IMR-90 (cell line): Measurements from ENCODE around the gene KRT222. TPM values are rescaled to one million over a fixed set of nuclear protein-coding genes. Genes with fewer than 3 reads are reported as not detected.
A peak's percentile ranks its signal among the peaks of the same experiment; 100 is the strongest.

ENCODE experiments used
- ATAC-seq: fragments of 200-7000 bp; cut with Tn5 transposase; 2 replicates; pipeline ENCODE4 v1.9.1; 2020; ENCODE audit warnings: low read depth, mild to moderate bottlenecking, moderate library complexity
- BruUV-seq: library from RNA; stranded (reverse); fragments of 400-500 nt; replicated peaks from 2 replicates; lab custom pipeline; 2021; lab: Mats Ljungman, UMichigan
- CTCF ChIA-PET: fragments of 300-600 bp; formaldehyde crosslinking; extraction: SDS; loops from one replicate; lab custom pipeline; 2021; ENCODE audit warnings: antibody characterized with exemption; lab: Yijun Ruan, JAX
- POLR2A ChIA-PET: fragments of 300-600 bp; sonication (Branson Sonifier 250); formaldehyde crosslinking; loops from one replicate; lab custom pipeline; 2022; ENCODE audit warnings: antibody characterized with exemption; ENCODE audit not compliant: unreplicated experiment; lab: Charles Lee
- DNase-seq: peaks from one replicate; pipeline ENCODE4 v3.0.0; 2013
- H2AFZ ChIP-seq: replicated peaks from 2 replicates; pipeline ENCODE3; 2013; ENCODE audit warnings: low read length, mild to moderate bottlenecking; ENCODE audit not compliant: poor library complexity
- H2AK5ac ChIP-seq: 2 replicates; pipeline ENCODE4 v1.6.1; 2013; ENCODE audit warnings: low read depth, low read length, inconsistent platforms
- H2AK9ac ChIP-seq: replicated peaks from 2 replicates; pipeline ENCODE3; 2013; ENCODE audit warnings: mild to moderate bottlenecking, low read depth, low read length, moderate library complexity; ENCODE audit not compliant: poor library complexity
- H2BK120ac ChIP-seq: 2 replicates; pipeline ENCODE4 v1.6.1; 2013; ENCODE audit warnings: low read depth, low read length, inconsistent platforms
- H2BK15ac ChIP-seq: 3 replicates; pipeline ENCODE4 v1.6.1; 2013; ENCODE audit warnings: low read depth, low read length, inconsistent platforms
- H2BK20ac ChIP-seq: 2 replicates; pipeline ENCODE4 v1.6.1; 2013; ENCODE audit warnings: low read depth, mild to moderate bottlenecking, inconsistent platforms, low read length, moderate library complexity
- H2BK5ac ChIP-seq: 2 replicates; pipeline ENCODE4 v1.6.1; 2013; ENCODE audit warnings: mild to moderate bottlenecking, low read depth, low read length, inconsistent platforms; ENCODE audit not compliant: poor library complexity, severe bottlenecking
- H3K14ac ChIP-seq: replicated peaks from 2 replicates; pipeline ENCODE4 v1.6.1; 2013; ENCODE audit warnings: low read depth, low read length, inconsistent platforms
- H3K18ac ChIP-seq: 2 replicates; pipeline ENCODE4 v1.6.1; 2013; ENCODE audit warnings: low read depth, low read length, control low read depth
- H3K23ac ChIP-seq: 2 replicates; pipeline ENCODE4 v1.6.1; 2013; ENCODE audit warnings: low read depth, low read length, inconsistent platforms
- H3K27ac ChIP-seq: 2 replicates; pipeline ENCODE4 v1.5.1; 2013; ENCODE audit warnings: mild to moderate bottlenecking, control low read depth, low read length; ENCODE audit not compliant: insufficient read depth
- H3K27me3 ChIP-seq: 2 replicates; pipeline ENCODE4 v1.6.1; 2013; ENCODE audit warnings: low read length; ENCODE audit not compliant: control insufficient read depth, insufficient read depth
- H3K36me3 ChIP-seq: 2 replicates; pipeline ENCODE4 v1.6.1; 2013; ENCODE audit warnings: low read length, mixed read lengths; ENCODE audit not compliant: control insufficient read depth, insufficient read depth
- H3K4ac ChIP-seq: 2 replicates; pipeline ENCODE4 v1.6.1; 2013; ENCODE audit warnings: low read depth, low read length, inconsistent platforms
- H3K4me1 ChIP-seq: 2 replicates; pipeline ENCODE4 v1.6.1; 2013; ENCODE audit warnings: low read length, mixed read lengths; ENCODE audit not compliant: control insufficient read depth, insufficient read depth
- H3K4me2 ChIP-seq: 2 replicates; pipeline ENCODE4 v1.6.1; 2013; ENCODE audit warnings: low read depth, mild to moderate bottlenecking, control low read depth, low read length, moderate library complexity
- H3K4me3 ChIP-seq: 2 replicates; pipeline ENCODE4 v1.5.1; 2013; ENCODE audit warnings: low read depth, mild to moderate bottlenecking, control low read depth, low read length, moderate library complexity; ENCODE audit not compliant: insufficient read depth
- H3K56ac ChIP-seq: 2 replicates; pipeline ENCODE4 v1.6.1; 2013; ENCODE audit warnings: low read length, inconsistent platforms; ENCODE audit not compliant: insufficient read depth; ENCODE audit errors: extremely low read depth
- H3K79me1 ChIP-seq, 2 experiments: 2 replicates each; pipeline ENCODE4 v1.6.1; 2013; ENCODE audit warnings: low read length in 2 of 2, inconsistent platforms in 1 of 2, low read depth in 1 of 2
- H3K9ac ChIP-seq: 2 replicates; pipeline ENCODE4 v1.6.1; 2013; ENCODE audit warnings: low read depth, low read length, control low read depth
- H3K9me1 ChIP-seq: 2 replicates; pipeline ENCODE4 v1.6.1; 2013; ENCODE audit warnings: low read length, inconsistent platforms; ENCODE audit not compliant: insufficient read depth
- H3K9me3 ChIP-seq: 2 replicates; pipeline ENCODE4 v1.6.1; 2013; ENCODE audit warnings: low read length; ENCODE audit not compliant: control insufficient read depth, insufficient read depth
- H4K20me1 ChIP-seq: 2 replicates; pipeline ENCODE4 v1.6.1; 2013; ENCODE audit warnings: low read length, inconsistent platforms; ENCODE audit not compliant: insufficient read depth
- H4K5ac ChIP-seq: 2 replicates; pipeline ENCODE4 v1.6.1; 2013; ENCODE audit warnings: mild to moderate bottlenecking, low read depth, low read length, control low read depth
- H4K8ac ChIP-seq, 2 experiments: 2 replicates each; pipeline ENCODE4 v1.6.1; 2013; ENCODE audit warnings: low read depth in 2 of 2, low read length in 2 of 2, control low read depth in 1 of 2, inconsistent platforms in 1 of 2
- H4K91ac ChIP-seq: 2 replicates; pipeline ENCODE4 v1.6.1; 2013; ENCODE audit warnings: low read depth, low read length, inconsistent platforms; ENCODE audit not compliant: insufficient read depth
- MAFK ChIP-seq: IDR thresholded peaks from 2 replicates; pipeline ENCODE4 v1.6.1; 2012; ENCODE audit warnings: low read depth, low read length, improper control_type of control experiment
- SMC3 ChIP-seq: fragments of 150-350 bp; IDR thresholded peaks from 2 replicates; pipeline ENCODE4 v1.6.1; 2016; ENCODE audit warnings: low read depth, mild to moderate bottlenecking, antibody characterized with exemption, low read length, moderate library complexity
- WGBS, 2 experiments: methylation state at CpG; one replicate each; pipeline versions ENCODE4 v1.1.5 to v1.1.7; 2013; ENCODE audit warnings: missing lambda C conversion rate in 2 of 2; ENCODE audit not compliant: insufficient read length in 1 of 2; ENCODE audit errors: extremely low coverage in 2 of 2; 5-methylcytosine and 5-hydroxymethylcytosine counted together
- dilution Hi-C: fragments of 300-500 bp; cut with HindIII; formaldehyde crosslinking; loops from one replicate; pipeline ENCODE4 v1.14.3; 2018; ENCODE audit warnings: low sequenced_read_pairs; ENCODE audit not compliant: unreplicated experiment
- in situ Hi-C: fragments of 300-500 bp; cut with MboI; formaldehyde crosslinking; loops from 3 replicates; pipeline ENCODE4 v1.14.3; 2019; ENCODE audit warnings: low sequenced_read_pairs, inconsistent platforms, mixed read lengths
- intact Hi-C: fragments of 100-400 bp; cut with micrococcal nuclease; formaldehyde crosslinking; loops from 2 replicates; pipeline ENCODE4 v1.10.0; 2022
- polyA plus RNA-seq, 3 experiments: library from polyadenylated mRNA; depleted of rRNA; stranded (reverse); fragments of >200 nt; gene quantifications; 2 replicates each; pipeline ENCODE4 v1.2.3, GENCODE V29; 2012; ENCODE audit warnings: low replicate concordance in 1 of 3
- total RNA-seq: library from RNA; depleted of rRNA; stranded (reverse); fragments of >200 nt; gene quantifications from 2 replicates; pipeline ENCODE4 v1.2.3, GENCODE V29; 2012

Gene KRT222
- total and polyA plus RNA-seq, 2 of the 4 experiments (the other 2 are of a cell fraction), result not detected

GRCh38 chr17:40645943-40646342, 19.0 kb downstream of the KRT222 start:
- ATAC-seq, result no peak
- H3K4me1 ChIP-seq, result peaks cover 5% of the 10 kb centered on the region
- H2AK5ac ChIP-seq, result no peak overlapping the region
- no peaks in the 10 kb centered on the region for H3K9me3 ChIP-seq
- H3K4me2 ChIP-seq, result peak overlapping the region; percentile 47
- H3K4me3 ChIP-seq, result no peak overlapping the region
- no peak overlapping the region for H2BK15ac ChIP-seq
- H2BK120ac ChIP-seq, result no peak overlapping the region
- no peak overlapping the region for H3K18ac ChIP-seq
- no peak overlapping the region for H4K8ac ChIP-seq
- BruUV-seq, result no TSS peak
- CTCF ChIA-PET, result interaction anchor here (0.9 to 1.4 kb wide), 2 partner anchors 27 to 30 kb away, joined by 3 to 10 read pairs; no protein-coding TSS in a partner anchor
- no peak overlapping the region for H3K4ac ChIP-seq
- H3K23ac ChIP-seq, result no peak overlapping the region
- intact Hi-C loops, result loop anchor here (5.0 kb wide), 1 partner anchor 901 kb away; no protein-coding TSS in a partner anchor
- DNase-seq, result no peak
- H2AK9ac ChIP-seq, result no peak overlapping the region
- peaks cover 6% of the 10 kb centered on the region; the same call in 1 of the 2 replicates for H4K20me1 ChIP-seq
- WGBS, 2 experiments, result no CpG with 5 or more reads among the region's 2 CpGs
- H3K14ac ChIP-seq, result no peak overlapping the region
- H2BK20ac ChIP-seq, result no peak overlapping the region
- H3K27ac ChIP-seq, result no peak overlapping the region
- POLR2A ChIA-PET, result interaction anchor here (0.6 kb wide), 1 partner anchor 270 kb away, joined by 3 read pairs; no protein-coding TSS in a partner anchor
- no peak for TF ChIP-seq SMC3
- TF ChIP-seq MAFK, result peak; percentile 39; the same call in 1 of the 2 replicates
- in situ Hi-C loops, result no loop called here
- no peak overlapping the region for H4K91ac ChIP-seq
- H3K27me3 ChIP-seq, result no peaks in the 10 kb centered on the region
- H3K36me3 ChIP-seq, result peaks cover 6% of the 10 kb centered on the region; the same call in 1 of the 2 replicates
- dilution Hi-C loops, result no loop called here
- peaks cover 6% of the 10 kb centered on the region; the same call in 1 of the 2 replicates for H3K9me1 ChIP-seq
- H4K5ac ChIP-seq, result no peak overlapping the region
- no peak overlapping the region for H2AFZ ChIP-seq
- H3K79me1 ChIP-seq, result peaks cover 31 to 49% of the 10 kb centered on the region in 2 experiments
- H3K56ac ChIP-seq, result no peak overlapping the region
- H2BK5ac ChIP-seq, result no peak overlapping the region
- no peak overlapping the region for H3K9ac ChIP-seq
